ENCODE results near the gene C19orf47.

The C19orf47 gene

GRCh38 chr19:40278361-40279035 is 69.7 kb downstream of the C19orf47 start:
- ChIA-PET CTCF (interaction anchor here (0.9 to 1.9 kb wide), 5 partner anchors 26 to 727 kb away, joined by 3 to 4 read pairs (median 3); no protein-coding TSS in a partner anchor), POLR2A (interaction anchor here (1.1 kb wide), 1 partner anchor 9 kb away, joined by 3 read pairs; no protein-coding TSS in a partner anchor)
- no peak for DNase-seq (ENCODE audit: extremely low spot score)
- no peak for TF ChIP-seq CTCF (IDR thresholded peaks at IDR 0.05; ENCODE audit: control extremely low read depth, extremely low read depth, low read depth, missing control alignments)

- POLR2A ChIA-PET: no interaction called here
- TF ChIP-seq CTCF (IDR thresholded peaks at IDR 0.05; ENCODE audit: control extremely low read depth, extremely low read depth, low read depth, missing control alignments): no peak
- no peak for DNase-seq (ENCODE audit: extremely low spot score)
- CTCF ChIA-PET: interaction anchor here (1.4 to 3.0 kb wide), 4 partner anchors 25 to 357 kb away, joined by 3 to 12 read pairs (median 4); no protein-coding TSS in a partner anchor
Measured at GRCh38 chr19:40277356-40278059, 70.7 kb downstream of the C19orf47 start.

GRCh38 chr19:40274585-40275544 is 73.3 kb downstream of the C19orf47 start:
- CTCF ChIA-PET: interaction anchor here (1.0 to 3.0 kb wide), 6 partner anchors 11 to 360 kb away, joined by 3 to 12 read pairs (median 4); no protein-coding TSS in a partner anchor
- peak; percentile 71 for DNase-seq (ENCODE audit: extremely low spot score)
- POLR2A ChIA-PET: no interaction called here
- TF ChIP-seq CTCF (IDR thresholded peaks at IDR 0.05; ENCODE audit: control extremely low read depth, extremely low read depth, low read depth, missing control alignments): no peak

GRCh38 chr19:40273469-40274360 is 74.5 kb downstream of the C19orf47 start:
- no peak for TF ChIP-seq CTCF (IDR thresholded peaks at IDR 0.05; ENCODE audit: control extremely low read depth, extremely low read depth, low read depth, missing control alignments)
- no peak for DNase-seq (ENCODE audit: extremely low spot score)
- CTCF ChIA-PET: interaction anchor here (1.4 to 1.9 kb wide), 3 partner anchors 9 to 108 kb away, joined by 4 to 6 read pairs (median 5); no protein-coding TSS in a partner anchor
- POLR2A ChIA-PET: no interaction called here

GRCh38 chr19:40272261-40272660 is 75.9 kb downstream of the C19orf47 start:
- TF ChIP-seq CTCF (IDR thresholded peaks at IDR 0.05; ENCODE audit: control extremely low read depth, extremely low read depth, low read depth, missing control alignments): no peak
- no peak for DNase-seq (ENCODE audit: extremely low spot score)
- POLR2A ChIA-PET: no interaction called here
- CTCF ChIA-PET: no interaction called here

All from GM10248 (cell line).